Vagina (tissue), 2 donors: ENCODE data around the gene SYNDIG1L.

Experiments used
- CTCF ChIP-seq, 3 experiments: fragments of 450-650 bp in 2 of 3; fragments of 200-600 bp in 1 of 3; sonication (generic) in 1 of 3; IDR thresholded peaks; one replicate each; pipeline ENCODE4 v1.5.1; 2017 to 2019; ENCODE audit warnings: antibody characterized with exemption in 3 of 3, mild to moderate bottlenecking in 2 of 3, moderate library complexity in 2 of 3
- POLR2AphosphoS5 ChIP-seq, 2 donors: sonication (generic); formaldehyde crosslinking; IDR thresholded peaks; one replicate each; pipeline ENCODE4 v1.9.0; 2017; ENCODE audit warnings: antibody characterized with exemption in 2 of 2, mild to moderate bottlenecking in 2 of 2, low read depth in 1 of 2; ENCODE audit not compliant: insufficient read depth in 1 of 2

- no peak for TF ChIP-seq CTCF (IDR thresholded peaks at IDR 0.05)
- no peak for TF ChIP-seq POLR2AphosphoS5 (IDR thresholded peaks at IDR 0.05; ENCODE audit: insufficient read depth in 1 of 2, low read depth in 1 of 2)
These were observed 17.1 kb downstream of the SYNDIG1L start for GRCh38 chr14:74408870-74409269.
